Endometrial microvascular endothelial cells (primary cell): ENCODE measurements around the gene BLMH. TPM values are rescaled to one million over a fixed set of nuclear protein-coding genes. Genes with fewer than 3 reads are reported as not detected.

Experiments used
- in situ Hi-C: cut with HindIII; loops from 2 replicates; pipeline ENCODE4 v1.10.0; 2017; ENCODE audit warnings: low sequenced_read_pairs, low pct_unique_long_range_greater_than_20kb; ENCODE audit errors: inconsistent ontology term
- total RNA-seq: library from RNA; depleted of rRNA; stranded (reverse); fragments of >200 nt; gene quantifications from one replicate; pipeline ENCODE4 v1.2.3, GENCODE V29; 2015; ENCODE audit errors: inconsistent ontology term

BLMH gene
- total RNA-seq, 1 donor from 2014 or later = 37.7 TPM

- in situ Hi-C loops = no loop called here
Observed at GRCh38 chr17:30256756-30257506, 34.8 kb downstream of the BLMH start.

- in situ Hi-C loops = no loop called here
Observed at GRCh38 chr17:30254150-30254549, 37.6 kb downstream of the BLMH start.

- in situ Hi-C loops = no loop called here
Observed at GRCh38 chr17:30253312-30253711, 38.4 kb downstream of the BLMH start.

GRCh38 chr17:30251931-30252330 lies 39.8 kb downstream of the BLMH start:
- in situ Hi-C loops = no loop called here

- in situ Hi-C loops = no loop called here
Observed at GRCh38 chr17:30249460-30249859, 42.3 kb downstream of the BLMH start.

GRCh38 chr17:30248786-30249185 lies 43.0 kb downstream of the BLMH start:
- in situ Hi-C loops = no loop called here

GRCh38 chr17:30246460-30246859 lies 45.3 kb downstream of the BLMH start:
- in situ Hi-C loops = no loop called here

GRCh38 chr17:30244853-30245385 lies 46.8 kb downstream of the BLMH start:
- in situ Hi-C loops = no loop called here

GRCh38 chr17:30243568-30243967 lies 48.2 kb downstream of the BLMH start:
- in situ Hi-C loops = no loop called here

GRCh38 chr17:30243002-30243401 lies 48.7 kb downstream of the BLMH start:
- in situ Hi-C loops = no loop called here

- in situ Hi-C loops = no loop called here
Observed at GRCh38 chr17:30241051-30241450, 50.7 kb downstream of the BLMH start.

- in situ Hi-C loops = no loop called here
Observed at GRCh38 chr17:30240177-30240576, 51.6 kb downstream of the BLMH start.

- in situ Hi-C loops = no loop called here
Observed at GRCh38 chr17:30239089-30239462, 52.7 kb downstream of the BLMH start.

GRCh38 chr17:30238387-30239088 lies 53.2 kb downstream of the BLMH start:
- in situ Hi-C loops = no loop called here

GRCh38 chr17:30238003-30238344 lies 53.8 kb downstream of the BLMH start:
- in situ Hi-C loops = no loop called here

- in situ Hi-C loops = no loop called here
Observed at GRCh38 chr17:30237296-30238002, 54.3 kb downstream of the BLMH start.

- in situ Hi-C loops = no loop called here
Observed at GRCh38 chr17:30236766-30237165, 55.0 kb downstream of the BLMH start.

- in situ Hi-C loops = no loop called here
Observed at GRCh38 chr17:30236297-30236624, 55.5 kb downstream of the BLMH start.

- in situ Hi-C loops = no loop called here
Observed at GRCh38 chr17:30235386-30236296, 56.1 kb downstream of the BLMH start, which contains the start of gene SLC6A4. TSS of gene SLC6A4 (minus strand) at chr17:30235697. CDS start at chr17:30221958, 13,739 bp downstream.
